Endothelial cell of umbilical vein (primary cell): Measurements from ENCODE around the gene EGF.
A peak's percentile ranks its signal among the peaks of the same experiment; 100 is the strongest.

Experiments
- EZH2 ChIP-seq: IDR thresholded peaks from 2 replicates; pipeline ENCODE4 v1.6.1; 2012; ENCODE audit warnings: borderline replicate concordance, low read depth, mild to moderate bottlenecking, moderate library complexity, low read length, inconsistent platforms; ENCODE audit not compliant: severe bottlenecking
- FOS ChIP-seq: IDR thresholded peaks from 2 replicates; pipeline ENCODE4 v1.6.1; 2011; ENCODE audit warnings: mild to moderate bottlenecking, low read length, moderate library complexity, borderline replicate concordance; ENCODE audit not compliant: insufficient read depth
- POLR2A ChIP-seq: IDR thresholded peaks from 2 replicates; pipeline ENCODE4 v1.6.1; 2012; ENCODE audit warnings: low read depth, mild to moderate bottlenecking, control low read depth, low read length
- POLR2AphosphoS5 ChIP-seq: IDR thresholded peaks from 2 replicates; pipeline ENCODE4 v1.6.1; 2012; ENCODE audit warnings: low read depth, mild to moderate bottlenecking, control low read depth, low read length, moderate library complexity; ENCODE audit not compliant: insufficient read depth
- TF ChIP-seq, protein P1 (sequence below), 2 donors: IDR thresholded peaks; 1 replicate in 1 of 2; 2 replicates in 1 of 2; pipeline ENCODE4 v1.5.1; 2011; ENCODE audit warnings: low read length in 2 of 2, mild to moderate bottlenecking in 2 of 2, moderate library complexity in 2 of 2, control low read depth in 1 of 2, inconsistent platforms in 1 of 2, low read depth in 1 of 2; ENCODE audit not compliant: insufficient read depth in 1 of 2; ENCODE audit errors: extremely low read depth in 1 of 2

DNA sequence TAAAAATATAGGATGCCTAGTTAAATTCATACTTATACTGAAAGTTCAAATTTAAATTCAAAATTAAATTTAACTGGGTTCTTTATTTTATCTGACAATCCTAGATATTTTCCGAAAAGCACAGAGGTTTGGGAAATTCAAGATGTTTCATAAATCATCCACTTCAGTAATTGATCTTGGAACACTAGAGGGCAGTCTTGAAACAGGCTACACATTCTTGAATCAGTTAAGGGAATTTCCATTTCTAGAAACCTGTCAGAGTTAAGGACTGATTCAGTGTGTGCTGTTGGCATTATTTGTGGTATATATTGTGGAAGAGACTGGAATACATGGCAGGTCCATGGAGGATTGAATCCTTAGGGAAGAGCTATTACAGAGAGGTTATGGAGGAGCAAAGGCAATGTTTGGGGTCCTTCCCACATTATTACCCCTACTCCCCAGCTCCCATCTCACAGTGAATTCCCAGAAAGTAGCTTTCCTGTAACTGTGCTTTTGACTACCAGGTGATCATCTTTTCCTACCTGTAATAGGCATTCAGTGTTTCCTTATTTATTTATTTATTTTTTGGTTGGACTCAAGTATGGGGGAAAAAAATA lies 92.9 kb downstream of the EGF start:
- TF ChIP-seq, protein P1, sequence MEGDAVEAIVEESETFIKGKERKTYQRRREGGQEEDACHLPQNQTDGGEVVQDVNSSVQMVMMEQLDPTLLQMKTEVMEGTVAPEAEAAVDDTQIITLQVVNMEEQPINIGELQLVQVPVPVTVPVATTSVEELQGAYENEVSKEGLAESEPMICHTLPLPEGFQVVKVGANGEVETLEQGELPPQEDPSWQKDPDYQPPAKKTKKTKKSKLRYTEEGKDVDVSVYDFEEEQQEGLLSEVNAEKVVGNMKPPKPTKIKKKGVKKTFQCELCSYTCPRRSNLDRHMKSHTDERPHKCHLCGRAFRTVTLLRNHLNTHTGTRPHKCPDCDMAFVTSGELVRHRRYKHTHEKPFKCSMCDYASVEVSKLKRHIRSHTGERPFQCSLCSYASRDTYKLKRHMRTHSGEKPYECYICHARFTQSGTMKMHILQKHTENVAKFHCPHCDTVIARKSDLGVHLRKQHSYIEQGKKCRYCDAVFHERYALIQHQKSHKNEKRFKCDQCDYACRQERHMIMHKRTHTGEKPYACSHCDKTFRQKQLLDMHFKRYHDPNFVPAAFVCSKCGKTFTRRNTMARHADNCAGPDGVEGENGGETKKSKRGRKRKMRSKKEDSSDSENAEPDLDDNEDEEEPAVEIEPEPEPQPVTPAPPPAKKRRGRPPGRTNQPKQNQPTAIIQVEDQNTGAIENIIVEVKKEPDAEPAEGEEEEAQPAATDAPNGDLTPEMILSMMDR (IDR thresholded peaks at IDR 0.05; ENCODE audit: extremely low read depth in 1 of 2, insufficient read depth in 1 of 2, low read depth in 1 of 2, low read length in 2 of 2): peak; percentile 46 to 52
- TF ChIP-seq EZH2: no peak
- TF ChIP-seq POLR2AphosphoS5: no peak
- no peak for TF ChIP-seq POLR2A
- no peak for TF ChIP-seq FOS
